ENCODE results near the gene ATF2.

DNA sequence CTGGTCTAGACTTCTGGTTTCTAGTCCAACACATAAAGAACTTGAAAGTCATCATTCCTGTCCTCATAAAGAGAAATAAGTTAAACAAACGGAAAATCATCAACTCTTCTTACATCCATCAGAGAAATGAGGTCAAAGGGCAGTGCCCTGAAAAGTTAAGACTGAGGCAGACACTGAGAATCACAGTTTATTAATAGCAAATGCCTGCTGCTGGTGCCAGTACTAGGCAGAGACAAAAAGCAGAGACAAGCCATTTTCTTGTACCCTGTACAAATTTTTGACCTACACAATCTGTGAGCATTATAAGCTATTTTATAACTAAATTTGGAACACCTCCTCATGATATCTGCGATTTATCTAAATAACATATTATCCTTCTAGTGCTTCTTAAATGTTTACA, 36.8 kb downstream of the ATF2 start:
- TF ChIP-seq, protein P1, sequence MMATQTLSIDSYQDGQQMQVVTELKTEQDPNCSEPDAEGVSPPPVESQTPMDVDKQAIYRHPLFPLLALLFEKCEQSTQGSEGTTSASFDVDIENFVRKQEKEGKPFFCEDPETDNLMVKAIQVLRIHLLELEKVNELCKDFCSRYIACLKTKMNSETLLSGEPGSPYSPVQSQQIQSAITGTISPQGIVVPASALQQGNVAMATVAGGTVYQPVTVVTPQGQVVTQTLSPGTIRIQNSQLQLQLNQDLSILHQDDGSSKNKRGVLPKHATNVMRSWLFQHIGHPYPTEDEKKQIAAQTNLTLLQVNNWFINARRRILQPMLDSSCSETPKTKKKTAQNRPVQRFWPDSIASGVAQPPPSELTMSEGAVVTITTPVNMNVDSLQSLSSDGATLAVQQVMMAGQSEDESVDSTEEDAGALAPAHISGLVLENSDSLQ (IDR thresholded peaks at IDR 0.05) = no peak
- TF ChIP-seq BHLHE40 (IDR thresholded peaks at IDR 0.05; ENCODE audit: borderline replicate concordance) = no peak
- no peak for TF ChIP-seq SP1 (IDR thresholded peaks at IDR 0.05)

Measured in HEK293T (cell line).